ENCODE data around the gene COPS2. TPM values are rescaled to one million over a fixed set of nuclear protein-coding genes. Genes with fewer than 3 reads are reported as not detected.

Gene COPS2
- total RNA-seq, 1 experiment from 2014 or later = 83.8 TPM

DNA sequence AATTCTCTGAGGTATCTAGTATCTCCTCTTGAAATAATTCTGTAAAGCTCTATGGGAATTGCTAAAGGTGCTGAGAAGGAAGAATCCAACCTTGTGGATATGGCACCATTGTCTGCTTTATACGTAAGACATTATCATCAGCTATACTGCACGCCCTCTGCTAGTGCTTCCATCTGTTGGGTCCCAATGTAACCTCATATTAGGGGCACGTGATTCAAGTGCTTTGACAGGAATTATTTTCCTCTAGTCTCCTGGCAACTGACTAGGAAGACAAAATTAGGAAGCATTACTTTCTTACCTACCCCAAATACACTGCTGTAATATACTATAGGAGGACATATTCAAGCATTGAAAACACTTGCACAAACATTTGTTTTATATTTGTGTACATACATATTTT lies 24.0 kb downstream of the COPS2 start:
- ChIA-PET POLR2A (no interaction called here), CTCF (interaction anchor here (1.2 kb wide), 1 partner anchor 14 kb away, joined by 4 read pairs; no protein-coding TSS in a partner anchor)
- Mint-ChIP-seq H3K36me3 (ENCODE audit: insufficient read depth, unreplicated experiment) (peaks cover 65% of the 10 kb centered on the region), H3K4me1 (ENCODE audit: low read depth, unreplicated experiment) (no peaks in the 10 kb centered on the region), H3K4me3 (ENCODE audit: unreplicated experiment) (no peak overlapping the region), H3K9me3 (ENCODE audit: unreplicated experiment) (no peaks in the 10 kb centered on the region), H3K27me3 (ENCODE audit: insufficient read depth, unreplicated experiment) (no peaks in the 10 kb centered on the region), H3K27ac (ENCODE audit: unreplicated experiment) (no peak overlapping the region)
- DNase-seq = no peak
- intact Hi-C loops (cut with micrococcal nuclease; ENCODE audit: unreplicated experiment) = no loop called here
- no peaks in the 10 kb centered on the region for H3K9me3 ChIP-seq
- no peak overlapping the region for H3K4me3 ChIP-seq (ENCODE audit: low read depth, low read length)
- no peaks in the 10 kb centered on the region; the same call in 1 of the 2 replicates for H3K4me1 ChIP-seq
- TF ChIP-seq, protein P1, sequence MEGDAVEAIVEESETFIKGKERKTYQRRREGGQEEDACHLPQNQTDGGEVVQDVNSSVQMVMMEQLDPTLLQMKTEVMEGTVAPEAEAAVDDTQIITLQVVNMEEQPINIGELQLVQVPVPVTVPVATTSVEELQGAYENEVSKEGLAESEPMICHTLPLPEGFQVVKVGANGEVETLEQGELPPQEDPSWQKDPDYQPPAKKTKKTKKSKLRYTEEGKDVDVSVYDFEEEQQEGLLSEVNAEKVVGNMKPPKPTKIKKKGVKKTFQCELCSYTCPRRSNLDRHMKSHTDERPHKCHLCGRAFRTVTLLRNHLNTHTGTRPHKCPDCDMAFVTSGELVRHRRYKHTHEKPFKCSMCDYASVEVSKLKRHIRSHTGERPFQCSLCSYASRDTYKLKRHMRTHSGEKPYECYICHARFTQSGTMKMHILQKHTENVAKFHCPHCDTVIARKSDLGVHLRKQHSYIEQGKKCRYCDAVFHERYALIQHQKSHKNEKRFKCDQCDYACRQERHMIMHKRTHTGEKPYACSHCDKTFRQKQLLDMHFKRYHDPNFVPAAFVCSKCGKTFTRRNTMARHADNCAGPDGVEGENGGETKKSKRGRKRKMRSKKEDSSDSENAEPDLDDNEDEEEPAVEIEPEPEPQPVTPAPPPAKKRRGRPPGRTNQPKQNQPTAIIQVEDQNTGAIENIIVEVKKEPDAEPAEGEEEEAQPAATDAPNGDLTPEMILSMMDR (IDR thresholded peaks at IDR 0.05; ENCODE audit: insufficient read depth in 1 of 2, low read depth in 1 of 2, low read length in 1 of 2, severe bottlenecking in 1 of 2, unreplicated experiment in 1 of 2) = no peak
- no peaks in the 10 kb centered on the region; the same call in none of the 2 replicates for H3K36me3 ChIP-seq (ENCODE audit: control insufficient read depth, insufficient read depth, low read length)
- no peaks in the 10 kb centered on the region for H3K27me3 ChIP-seq (replicated peaks; ENCODE audit: control insufficient read depth, insufficient read depth, low read length)
- no TSS peak for BruUV-seq (replicated peaks)

DNA sequence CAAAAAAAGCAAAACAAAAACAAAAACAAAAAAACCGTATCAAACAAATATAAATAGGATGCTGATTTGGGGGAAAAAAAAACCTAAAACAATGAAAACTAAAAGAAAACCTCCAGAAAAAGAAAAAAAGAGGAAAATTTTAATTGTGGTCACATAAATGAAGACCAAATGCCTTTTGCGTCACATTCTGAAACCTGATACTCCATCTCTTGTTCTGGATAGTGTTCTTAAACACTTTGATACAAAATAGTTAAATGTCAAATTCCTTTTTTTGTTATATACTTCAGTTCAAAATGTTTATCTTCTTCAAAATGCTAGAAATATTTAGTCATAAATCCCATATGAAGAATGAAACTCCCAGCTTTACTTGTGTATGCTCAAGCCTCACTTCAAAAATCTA lies 31.0 kb downstream of the COPS2 start:
- H3K36me3 Mint-ChIP-seq (ENCODE audit: insufficient read depth, unreplicated experiment) = peaks cover 40% of the 10 kb centered on the region
- Histone ChIP-seq H3K27me3 (replicated peaks; ENCODE audit: control insufficient read depth, insufficient read depth, low read length) (no peaks in the 10 kb centered on the region), H3K4me3 (ENCODE audit: low read depth, low read length) (no peak overlapping the region), H3K9me3 (no peaks in the 10 kb centered on the region), H3K4me1 (no peaks in the 10 kb centered on the region), H3K36me3 (ENCODE audit: control insufficient read depth, insufficient read depth, low read length) (no peaks in the 10 kb centered on the region)
- no peaks in the 10 kb centered on the region for H3K27me3 Mint-ChIP-seq (ENCODE audit: insufficient read depth, unreplicated experiment)
- TF ChIP-seq, protein P1 (IDR thresholded peaks at IDR 0.05; ENCODE audit: insufficient read depth in 1 of 2, low read depth in 1 of 2, low read length in 1 of 2, severe bottlenecking in 1 of 2, unreplicated experiment in 1 of 2) = no peak
- H3K9me3 Mint-ChIP-seq (ENCODE audit: unreplicated experiment) = no peaks in the 10 kb centered on the region
- intact Hi-C loops (cut with micrococcal nuclease; ENCODE audit: unreplicated experiment) = no loop called here
- BruUV-seq (replicated peaks) = no TSS peak
- no peak overlapping the region for H3K27ac Mint-ChIP-seq (ENCODE audit: unreplicated experiment)
- H3K4me3 Mint-ChIP-seq (ENCODE audit: unreplicated experiment) = no peak overlapping the region
- DNase-seq = no peak
- POLR2A ChIA-PET = no interaction called here
- CTCF ChIA-PET = no interaction called here
- H3K4me1 Mint-ChIP-seq (ENCODE audit: low read depth, unreplicated experiment) = no peaks in the 10 kb centered on the region

DNA sequence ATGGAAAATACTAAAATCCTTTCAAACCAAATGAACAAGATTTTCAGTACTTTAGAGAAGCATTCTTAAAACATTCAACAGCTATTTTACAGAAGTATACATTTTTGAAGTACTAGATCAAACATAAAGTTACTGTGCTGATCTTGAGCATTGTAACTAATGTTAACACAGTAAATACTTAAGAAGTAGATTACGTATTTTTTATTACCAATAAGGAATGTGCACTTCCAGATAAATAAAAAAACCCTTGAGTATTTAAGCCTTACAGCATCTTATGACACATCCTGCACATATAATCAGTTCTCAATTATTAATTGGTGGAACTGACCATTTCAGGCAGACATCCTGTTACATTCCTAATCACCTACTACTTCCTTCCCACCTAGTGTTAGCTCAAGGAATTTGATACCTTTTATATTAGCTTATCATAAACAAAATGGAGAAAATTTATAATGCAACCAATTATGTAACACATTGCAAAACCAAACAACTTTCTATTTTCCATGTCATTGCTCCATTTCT lies 32.8 kb downstream of the COPS2 start:
- intact Hi-C loops (cut with micrococcal nuclease; ENCODE audit: unreplicated experiment) = no loop called here
- Mint-ChIP-seq H3K27ac (ENCODE audit: unreplicated experiment) (no peak overlapping the region), H3K4me1 (ENCODE audit: low read depth, unreplicated experiment) (no peaks in the 10 kb centered on the region), H3K4me3 (ENCODE audit: unreplicated experiment) (no peak overlapping the region), H3K9me3 (ENCODE audit: unreplicated experiment) (no peaks in the 10 kb centered on the region), H3K27me3 (ENCODE audit: insufficient read depth, unreplicated experiment) (no peaks in the 10 kb centered on the region), H3K36me3 (ENCODE audit: insufficient read depth, unreplicated experiment) (peaks cover 32% of the 10 kb centered on the region)
- no peak overlapping the region for H3K4me3 ChIP-seq (ENCODE audit: low read depth, low read length)
- no peaks in the 10 kb centered on the region for H3K9me3 ChIP-seq
- H3K4me1 ChIP-seq = no peaks in the 10 kb centered on the region
- TF ChIP-seq, protein P1 (IDR thresholded peaks at IDR 0.05; ENCODE audit: insufficient read depth in 1 of 2, low read depth in 1 of 2, low read length in 1 of 2, severe bottlenecking in 1 of 2, unreplicated experiment in 1 of 2) = no peak
- no peak for DNase-seq
- BruUV-seq (replicated peaks) = no TSS peak
- no peaks in the 10 kb centered on the region for H3K27me3 ChIP-seq (replicated peaks; ENCODE audit: control insufficient read depth, insufficient read depth, low read length)
- no peaks in the 10 kb centered on the region for H3K36me3 ChIP-seq (ENCODE audit: control insufficient read depth, insufficient read depth, low read length)
- POLR2A ChIA-PET = no interaction called here
- CTCF ChIA-PET = no interaction called here

Measured in Caco-2 (cell line).